Measurements from ENCODE around the gene FAM241A.

Gene FAM241A

DNA sequence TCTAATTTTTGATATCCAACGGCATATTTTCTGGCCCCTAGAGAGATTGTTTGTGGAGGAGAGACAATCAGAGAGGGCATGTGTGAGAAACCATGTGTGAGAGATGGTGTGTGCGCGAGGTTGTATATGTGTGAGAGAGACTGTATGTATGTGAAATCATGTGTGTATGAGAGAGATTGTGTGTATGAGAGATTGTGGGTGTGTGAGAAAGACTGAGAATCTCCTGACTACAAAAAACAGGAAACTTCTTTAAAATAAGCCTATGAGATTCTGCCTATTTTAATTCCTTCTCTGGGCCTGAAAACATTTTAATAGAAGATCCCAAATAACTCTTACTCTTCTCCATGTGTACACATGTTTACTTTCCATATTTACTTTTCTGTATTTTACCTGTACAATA is 1.5 kb upstream of the FAM241A start:
- no peak for ATAC-seq
- no peak for TF ChIP-seq ZC3H10 (CRISPR knock-in tag; IDR thresholded peaks at IDR 0.05)
- TF ChIP-seq TOX (CRISPR knock-in tag; IDR thresholded peaks at IDR 0.05; ENCODE audit: borderline replicate concordance) = no peak
- no peak for TF ChIP-seq ZNF8 (CRISPR knock-in tag; IDR thresholded peaks at IDR 0.05)
- TF ChIP-seq, protein P1, sequence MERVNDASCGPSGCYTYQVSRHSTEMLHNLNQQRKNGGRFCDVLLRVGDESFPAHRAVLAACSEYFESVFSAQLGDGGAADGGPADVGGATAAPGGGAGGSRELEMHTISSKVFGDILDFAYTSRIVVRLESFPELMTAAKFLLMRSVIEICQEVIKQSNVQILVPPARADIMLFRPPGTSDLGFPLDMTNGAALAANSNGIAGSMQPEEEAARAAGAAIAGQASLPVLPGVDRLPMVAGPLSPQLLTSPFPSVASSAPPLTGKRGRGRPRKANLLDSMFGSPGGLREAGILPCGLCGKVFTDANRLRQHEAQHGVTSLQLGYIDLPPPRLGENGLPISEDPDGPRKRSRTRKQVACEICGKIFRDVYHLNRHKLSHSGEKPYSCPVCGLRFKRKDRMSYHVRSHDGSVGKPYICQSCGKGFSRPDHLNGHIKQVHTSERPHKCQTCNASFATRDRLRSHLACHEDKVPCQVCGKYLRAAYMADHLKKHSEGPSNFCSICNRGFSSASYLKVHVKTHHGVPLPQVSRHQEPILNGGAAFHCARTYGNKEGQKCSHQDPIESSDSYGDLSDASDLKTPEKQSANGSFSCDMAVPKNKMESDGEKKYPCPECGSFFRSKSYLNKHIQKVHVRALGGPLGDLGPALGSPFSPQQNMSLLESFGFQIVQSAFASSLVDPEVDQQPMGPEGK (CRISPR knock-in tag; IDR thresholded peaks at IDR 0.05; ENCODE audit: borderline replicate concordance) = no peak
- no peak for TF ChIP-seq ZNF70 (CRISPR knock-in tag; IDR thresholded peaks at IDR 0.05)
- TF ChIP-seq CSDC2 (CRISPR knock-in tag; IDR thresholded peaks at IDR 0.05) = no peak
- TF ChIP-seq ZNF565 (CRISPR knock-in tag; conservative IDR thresholded peaks at IDR 0.05; ENCODE audit: low read depth) = no peak

GRCh38 chr4:112144546-112145325 is 518 bp upstream of the FAM241A start:
- no peak for TF ChIP-seq TOX (CRISPR knock-in tag; IDR thresholded peaks at IDR 0.05; ENCODE audit: borderline replicate concordance)
- TF ChIP-seq ZFP3 (CRISPR knock-in tag; IDR thresholded peaks at IDR 0.05) = no peak
- TF ChIP-seq, protein P1 (CRISPR knock-in tag; IDR thresholded peaks at IDR 0.05; ENCODE audit: borderline replicate concordance) = no peak
- TF ChIP-seq ZNF8 (CRISPR knock-in tag; IDR thresholded peaks at IDR 0.05) = no peak
- no peak for TF ChIP-seq ZNF565 (CRISPR knock-in tag; conservative IDR thresholded peaks at IDR 0.05; ENCODE audit: low read depth)
- no peak for TF ChIP-seq ZFP30 (CRISPR knock-in tag; IDR thresholded peaks at IDR 0.05)
- no peak; the same call in 2 of the 3 replicates for ATAC-seq

GRCh38 chr4:112145790-112146501 is 692 bp downstream of the FAM241A start:
- peak; percentile 50 for ATAC-seq
- no peak for TF ChIP-seq TSHZ2 (CRISPR knock-in tag; IDR thresholded peaks at IDR 0.05)
- no peak for TF ChIP-seq RARB (CRISPR knock-in tag; IDR thresholded peaks at IDR 0.05)
- TF ChIP-seq PPARA (CRISPR knock-in tag; IDR thresholded peaks at IDR 0.05; ENCODE audit: borderline replicate concordance) = no peak
- no peak for TF ChIP-seq TOX (CRISPR knock-in tag; IDR thresholded peaks at IDR 0.05; ENCODE audit: borderline replicate concordance)
- no peak for TF ChIP-seq BACH2 (CRISPR knock-in tag; IDR thresholded peaks at IDR 0.05; ENCODE audit: borderline replicate concordance)
- TF ChIP-seq ESRRG (CRISPR knock-in tag; IDR thresholded peaks at IDR 0.05) = no peak
- no peak for TF ChIP-seq CREB5 (CRISPR knock-in tag; IDR thresholded peaks at IDR 0.05; ENCODE audit: low read depth)
- no peak for TF ChIP-seq ISL1 (CRISPR knock-in tag; IDR thresholded peaks at IDR 0.05)
- TF ChIP-seq CSRNP3 (CRISPR knock-in tag; IDR thresholded peaks at IDR 0.05) = no peak
- TF ChIP-seq OSR1 (CRISPR knock-in tag; IDR thresholded peaks at IDR 0.05) = no peak
- no peak for TF ChIP-seq ZFP3 (CRISPR knock-in tag; IDR thresholded peaks at IDR 0.05)
- TF ChIP-seq CSDC2 (CRISPR knock-in tag; IDR thresholded peaks at IDR 0.05) = no peak
- TF ChIP-seq GLIS3 (CRISPR knock-in tag; IDR thresholded peaks at IDR 0.05) = no peak
- no peak for TF ChIP-seq SNAI2 (CRISPR knock-in tag; IDR thresholded peaks at IDR 0.05)
- no peak for TF ChIP-seq ZNF8 (CRISPR knock-in tag; IDR thresholded peaks at IDR 0.05)
- TF ChIP-seq ZFP30 (CRISPR knock-in tag; IDR thresholded peaks at IDR 0.05) = no peak
- no peak for TF ChIP-seq TCF4 (CRISPR knock-in tag; IDR thresholded peaks at IDR 0.05; ENCODE audit: borderline replicate concordance)

All from SK-N-SH treated with all-trans-retinoic acid at 6 μM for 48 hours (cell line).